ENCODE results near the gene LRRC55. TPM values are rescaled to one million over a fixed set of nuclear protein-coding genes. Genes with fewer than 3 reads are reported as not detected.

LRRC55 gene
- total RNA-seq, 1 donor from 2014 or later = 0.12 TPM

DNA sequence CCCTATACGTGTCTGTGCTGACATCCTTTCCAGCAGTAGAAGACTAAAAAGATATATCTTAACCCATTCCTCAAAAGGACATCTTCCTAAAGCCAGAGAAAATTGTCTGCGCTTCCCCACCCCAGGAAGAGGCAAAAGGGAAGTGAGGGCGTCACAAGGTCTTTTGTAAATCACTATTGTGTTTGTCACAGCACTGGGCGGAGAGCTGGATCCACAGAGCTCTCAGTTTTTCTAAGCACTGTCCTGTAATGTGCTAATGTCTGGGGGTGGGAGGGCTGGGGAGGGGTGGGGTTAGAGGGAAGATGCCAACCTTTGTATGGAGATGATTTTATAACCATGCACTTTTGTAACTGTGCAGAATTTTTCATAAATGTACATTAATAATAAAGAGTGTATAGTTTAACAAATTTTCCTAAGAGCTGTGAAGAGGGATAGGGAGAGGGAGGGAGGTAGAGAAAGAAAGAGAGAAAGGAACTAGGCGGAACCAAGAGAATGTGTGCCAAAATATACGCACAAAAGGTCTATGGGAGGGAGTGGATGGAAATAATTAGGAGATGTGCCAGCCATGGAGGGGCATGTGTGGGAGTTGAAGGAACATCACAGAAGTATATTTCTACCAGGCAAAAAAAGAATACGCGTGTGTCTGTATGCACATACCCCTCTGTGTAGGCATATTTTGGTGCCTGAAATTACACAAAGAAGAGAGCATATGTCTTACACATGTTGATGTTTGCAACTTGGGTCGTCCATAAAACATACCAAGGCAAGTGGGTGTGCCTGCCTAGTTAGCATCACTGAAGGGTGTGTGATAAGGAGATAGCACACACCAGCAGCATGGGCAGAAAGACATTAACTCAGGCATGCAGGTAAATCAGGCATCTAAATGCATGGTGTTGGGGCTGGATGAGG is 9.8 kb downstream of the LRRC55 start:
- peaks cover 5% of the 10 kb centered on the region for H3K9me3 Mint-ChIP-seq (ENCODE audit: low read depth)
- TF ChIP-seq, protein P1, sequence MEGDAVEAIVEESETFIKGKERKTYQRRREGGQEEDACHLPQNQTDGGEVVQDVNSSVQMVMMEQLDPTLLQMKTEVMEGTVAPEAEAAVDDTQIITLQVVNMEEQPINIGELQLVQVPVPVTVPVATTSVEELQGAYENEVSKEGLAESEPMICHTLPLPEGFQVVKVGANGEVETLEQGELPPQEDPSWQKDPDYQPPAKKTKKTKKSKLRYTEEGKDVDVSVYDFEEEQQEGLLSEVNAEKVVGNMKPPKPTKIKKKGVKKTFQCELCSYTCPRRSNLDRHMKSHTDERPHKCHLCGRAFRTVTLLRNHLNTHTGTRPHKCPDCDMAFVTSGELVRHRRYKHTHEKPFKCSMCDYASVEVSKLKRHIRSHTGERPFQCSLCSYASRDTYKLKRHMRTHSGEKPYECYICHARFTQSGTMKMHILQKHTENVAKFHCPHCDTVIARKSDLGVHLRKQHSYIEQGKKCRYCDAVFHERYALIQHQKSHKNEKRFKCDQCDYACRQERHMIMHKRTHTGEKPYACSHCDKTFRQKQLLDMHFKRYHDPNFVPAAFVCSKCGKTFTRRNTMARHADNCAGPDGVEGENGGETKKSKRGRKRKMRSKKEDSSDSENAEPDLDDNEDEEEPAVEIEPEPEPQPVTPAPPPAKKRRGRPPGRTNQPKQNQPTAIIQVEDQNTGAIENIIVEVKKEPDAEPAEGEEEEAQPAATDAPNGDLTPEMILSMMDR (IDR thresholded peaks at IDR 0.05; ENCODE audit: unreplicated experiment) = no peak

DNA sequence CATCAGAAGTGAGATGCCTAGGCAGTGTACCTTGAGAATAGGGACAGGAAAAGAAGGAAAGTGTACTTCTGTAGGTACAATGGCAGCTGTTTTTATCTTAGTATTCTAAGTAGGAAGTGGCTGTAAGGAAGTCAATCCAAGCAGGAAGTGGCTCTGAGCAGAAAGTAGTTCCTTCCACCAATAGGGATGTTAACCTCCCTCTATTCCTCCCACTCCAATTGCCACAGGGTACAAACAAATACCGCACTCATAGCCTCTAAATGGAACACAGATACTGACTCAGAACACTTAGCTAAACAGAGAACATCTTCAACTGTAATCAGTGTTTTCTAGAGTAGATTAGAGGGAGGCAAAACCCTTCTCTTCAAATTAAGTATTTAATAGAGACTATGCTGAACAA is 10.6 kb downstream of the LRRC55 start:
- Mint-ChIP-seq H3K36me3 (ENCODE audit: insufficient read depth) (no peaks in the 10 kb centered on the region), H3K4me3 (ENCODE audit: low read depth) (no peak overlapping the region), H3K27me3 (peaks cover 14% of the 10 kb centered on the region), H3K27ac (no peak overlapping the region), H3K4me1 (ENCODE audit: low read depth) (no peaks in the 10 kb centered on the region), H3K9me3 (ENCODE audit: low read depth) (peaks cover 5% of the 10 kb centered on the region)
- DNase-seq (ENCODE audit: low spot score, unreplicated experiment) = no peak
- TF ChIP-seq, protein P1 (IDR thresholded peaks at IDR 0.05; ENCODE audit: unreplicated experiment) = no peak

More for the DNA sequence above, 9.8 kb downstream of the LRRC55 start:
- Mint-ChIP-seq H3K4me3 (ENCODE audit: low read depth) (no peak overlapping the region), H3K36me3 (ENCODE audit: insufficient read depth) (no peaks in the 10 kb centered on the region), H3K27me3 (peaks cover 14% of the 10 kb centered on the region), H3K4me1 (ENCODE audit: low read depth) (no peaks in the 10 kb centered on the region), H3K27ac (no peak overlapping the region)
- DNase-seq (ENCODE audit: low spot score, unreplicated experiment) = no peak

DNA sequence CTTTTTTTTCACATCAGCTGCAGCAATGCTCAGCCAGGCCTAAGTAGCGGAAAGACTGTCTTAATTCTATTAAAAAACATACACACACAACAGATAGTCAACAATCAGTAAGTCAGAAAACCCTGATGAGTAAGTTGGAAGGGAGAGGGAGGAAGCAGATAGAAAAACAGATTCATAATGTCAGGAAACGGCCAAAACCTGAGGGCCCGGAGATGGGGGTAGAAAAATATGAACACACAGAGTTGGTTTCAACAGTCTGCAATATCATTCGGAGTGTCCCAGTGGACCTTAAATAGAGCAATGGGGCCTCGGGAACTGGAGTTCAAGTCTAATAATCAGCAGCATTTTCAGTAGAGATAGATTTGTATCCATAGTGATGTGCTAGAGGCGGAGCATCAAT is 14.8 kb downstream of the LRRC55 start:
- TF ChIP-seq, protein P1 (IDR thresholded peaks at IDR 0.05; ENCODE audit: unreplicated experiment) = no peak
- no peak overlapping the region for H3K27ac Mint-ChIP-seq
- peaks cover 5% of the 10 kb centered on the region for H3K9me3 Mint-ChIP-seq (ENCODE audit: low read depth)
- no peaks in the 10 kb centered on the region for H3K36me3 Mint-ChIP-seq (ENCODE audit: insufficient read depth)
- no peaks in the 10 kb centered on the region for H3K4me1 Mint-ChIP-seq (ENCODE audit: low read depth)
- H3K4me3 Mint-ChIP-seq (ENCODE audit: low read depth) = no peak overlapping the region
- no peak for DNase-seq (ENCODE audit: low spot score, unreplicated experiment)
- peaks cover 8% of the 10 kb centered on the region for H3K27me3 Mint-ChIP-seq

DNA sequence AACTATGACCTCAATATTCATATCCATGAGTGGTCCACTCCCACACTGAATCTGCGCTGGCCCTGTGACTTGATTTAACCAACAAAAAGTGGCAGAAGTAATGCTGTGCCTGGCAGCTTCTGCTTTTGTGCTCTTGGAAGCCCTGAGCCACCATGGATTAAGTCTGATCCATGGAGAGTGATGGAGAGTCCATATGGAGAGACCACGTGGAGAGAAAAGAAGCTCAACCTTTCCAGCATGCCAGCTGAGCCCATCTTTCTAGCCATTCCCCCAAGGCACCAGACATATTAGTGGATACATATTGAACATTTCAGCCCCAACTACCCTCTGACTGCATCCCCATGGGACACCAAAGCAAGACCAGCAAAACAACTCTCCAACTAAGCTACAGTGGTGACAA is 16.0 kb downstream of the LRRC55 start:
- H3K9me3 Mint-ChIP-seq (ENCODE audit: low read depth) = peaks cover 5% of the 10 kb centered on the region
- peaks cover 8% of the 10 kb centered on the region for H3K27me3 Mint-ChIP-seq
- no peaks in the 10 kb centered on the region for H3K36me3 Mint-ChIP-seq (ENCODE audit: insufficient read depth)
- no peak for DNase-seq (ENCODE audit: low spot score, unreplicated experiment)
- H3K4me3 Mint-ChIP-seq (ENCODE audit: low read depth) = no peak overlapping the region
- TF ChIP-seq, protein P1 (IDR thresholded peaks at IDR 0.05; ENCODE audit: unreplicated experiment) = no peak
- no peak overlapping the region for H3K27ac Mint-ChIP-seq
- H3K4me1 Mint-ChIP-seq (ENCODE audit: low read depth) = no peaks in the 10 kb centered on the region

DNA sequence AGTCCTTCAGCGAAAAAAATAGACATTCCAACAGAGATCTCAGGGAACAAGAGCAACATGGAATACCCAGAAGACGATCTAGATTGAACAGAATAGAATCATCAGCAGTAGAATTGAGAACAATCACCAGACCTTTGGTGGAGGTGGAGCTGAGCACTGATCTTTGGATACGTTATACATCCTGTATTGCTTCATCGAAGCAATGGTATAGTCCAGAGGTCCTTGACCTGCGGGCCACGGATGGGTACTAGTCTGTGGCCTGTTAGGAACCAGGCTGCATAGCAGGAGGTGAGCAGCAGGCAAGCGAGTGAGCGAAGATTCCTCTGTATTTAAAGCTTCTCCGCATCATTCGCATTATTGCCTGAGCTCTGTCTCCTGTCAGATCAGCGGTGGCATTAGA is 17.6 kb downstream of the LRRC55 start:
- Mint-ChIP-seq H3K4me3 (ENCODE audit: low read depth) (no peak overlapping the region), H3K36me3 (ENCODE audit: insufficient read depth) (no peaks in the 10 kb centered on the region), H3K27me3 (peaks cover 8% of the 10 kb centered on the region), H3K4me1 (ENCODE audit: low read depth) (no peaks in the 10 kb centered on the region), H3K27ac (no peak overlapping the region), H3K9me3 (ENCODE audit: low read depth) (no peaks in the 10 kb centered on the region)
- TF ChIP-seq, protein P1 (IDR thresholded peaks at IDR 0.05; ENCODE audit: unreplicated experiment) = no peak
- no peak for DNase-seq (ENCODE audit: low spot score, unreplicated experiment)

Data from progenitor cell of endocrine pancreas (in vitro differentiated cells).